ENCODE measurements around the gene C7orf33. TPM values are rescaled to one million over a fixed set of nuclear protein-coding genes. Genes with fewer than 3 reads are reported as not detected.
"Not testable (repeated sequence)": the region's sequence is repeated elsewhere in the genome, so short reads cannot be mapped to it uniquely, and the experiment has no call there.

Gene C7orf33
- total RNA-seq, 2 experiments from 2014 or later = not detected

DNA sequence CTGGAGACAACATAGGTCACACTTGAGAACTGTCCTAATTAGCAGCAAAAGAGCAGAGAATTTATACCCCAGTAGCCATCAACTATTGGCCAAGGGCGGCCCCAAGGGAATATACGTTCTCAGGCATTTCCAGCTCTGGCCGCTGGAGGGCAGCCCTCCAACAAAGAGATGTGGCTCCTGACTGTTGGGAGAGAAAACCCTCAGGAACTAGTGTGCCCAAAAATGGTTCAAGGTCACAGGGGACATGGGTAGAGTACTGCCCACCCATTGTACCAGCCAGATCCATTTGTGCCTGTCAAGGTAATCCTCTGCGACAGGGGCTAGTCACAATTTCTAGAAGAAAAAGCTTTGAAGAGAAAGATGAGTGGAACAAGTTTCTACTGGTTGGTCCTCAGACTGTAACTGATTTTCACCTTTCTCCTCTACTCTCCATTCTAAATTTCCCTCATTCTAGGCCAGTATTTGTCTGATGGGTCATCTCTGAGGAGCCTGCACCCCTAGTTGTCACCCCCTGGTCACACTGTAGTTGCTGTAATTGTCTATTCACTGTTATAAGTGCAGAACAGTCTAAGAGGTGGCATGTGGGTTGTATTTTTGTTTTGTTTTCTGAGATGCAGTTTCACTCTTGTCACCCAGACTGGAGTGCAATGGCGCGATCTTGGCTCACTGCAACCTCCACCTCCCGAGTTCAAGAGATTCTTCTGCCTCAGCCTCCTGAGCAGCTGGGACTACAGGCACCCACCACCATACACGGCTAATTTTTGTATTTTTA, 14.7 kb upstream of the C7orf33 start:
- ChIA-PET CTCF (interaction anchor here (0.6 to 2.1 kb wide), 15 partner anchors 8 to 391 kb away, joined by 3 to 12 read pairs (median 4); partner anchors contain the start of gene CUL1), POLR2A (no interaction called here)

DNA sequence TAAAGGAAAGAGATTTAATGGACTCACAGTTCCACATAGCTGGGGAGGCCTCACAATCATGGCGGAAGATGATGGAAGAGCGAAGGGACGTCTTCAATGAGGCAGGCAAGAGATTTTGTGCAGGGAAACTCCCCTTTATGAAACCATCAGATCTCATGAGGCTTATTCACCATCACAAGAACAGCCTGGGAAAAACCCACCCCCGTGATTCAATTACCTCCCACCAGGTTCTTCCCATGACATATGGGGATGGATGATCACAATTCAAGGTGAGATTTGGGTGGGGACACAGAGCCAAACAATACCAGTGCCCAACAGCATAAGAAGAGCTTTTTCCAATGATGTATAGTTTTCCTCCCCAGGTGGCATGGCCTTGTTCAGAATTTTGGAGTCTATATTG, 11.2 kb upstream of the C7orf33 start:
- POLR2A ChIA-PET = interaction anchor here (0.6 kb wide), 1 partner anchor 1117 kb away, joined by 3 read pairs; no protein-coding TSS in a partner anchor
- CTCF ChIA-PET = no interaction called here

DNA sequence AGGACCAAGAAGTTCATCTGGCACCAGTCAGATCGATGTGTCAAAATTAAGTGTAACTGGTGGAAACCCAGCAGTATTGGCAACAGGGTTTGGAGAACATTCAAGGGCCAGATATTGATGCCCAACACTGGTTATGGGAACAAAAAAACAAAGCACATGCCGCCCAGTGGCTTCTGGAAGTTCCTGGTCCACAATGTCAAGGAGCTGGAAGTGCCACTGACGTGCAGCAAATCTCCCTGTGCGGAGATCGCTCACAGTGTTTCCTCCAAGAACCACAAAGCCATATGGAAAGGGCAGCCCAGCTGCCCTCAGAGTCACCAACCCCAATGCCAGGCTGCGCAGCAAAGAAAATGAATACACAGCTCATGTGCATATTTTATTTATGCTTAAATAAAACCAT, 10.1 kb upstream of the C7orf33 start:
- POLR2A ChIA-PET = no interaction called here
- CTCF ChIA-PET = no interaction called here

DNA sequence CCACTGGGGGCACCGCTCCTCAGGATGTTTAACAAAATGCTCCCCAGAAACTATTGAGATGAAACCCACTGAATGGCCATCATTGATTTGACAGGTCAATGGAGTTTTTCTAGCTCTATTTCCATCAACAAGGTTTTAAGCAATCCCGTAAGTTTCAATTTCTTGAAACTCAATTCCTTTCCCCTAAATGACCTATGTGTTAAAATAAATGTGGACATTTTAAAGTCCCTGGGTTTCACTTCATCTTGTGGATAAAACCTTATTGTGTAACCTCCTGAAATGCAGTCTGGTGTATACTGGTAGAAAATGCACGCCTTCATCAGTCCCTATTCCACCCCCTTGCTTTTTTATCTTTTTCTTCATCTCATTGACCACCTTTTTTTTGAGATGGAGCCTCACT, 8.9 kb upstream of the C7orf33 start:
- POLR2A ChIA-PET = no interaction called here
- CTCF ChIA-PET = no interaction called here

DNA sequence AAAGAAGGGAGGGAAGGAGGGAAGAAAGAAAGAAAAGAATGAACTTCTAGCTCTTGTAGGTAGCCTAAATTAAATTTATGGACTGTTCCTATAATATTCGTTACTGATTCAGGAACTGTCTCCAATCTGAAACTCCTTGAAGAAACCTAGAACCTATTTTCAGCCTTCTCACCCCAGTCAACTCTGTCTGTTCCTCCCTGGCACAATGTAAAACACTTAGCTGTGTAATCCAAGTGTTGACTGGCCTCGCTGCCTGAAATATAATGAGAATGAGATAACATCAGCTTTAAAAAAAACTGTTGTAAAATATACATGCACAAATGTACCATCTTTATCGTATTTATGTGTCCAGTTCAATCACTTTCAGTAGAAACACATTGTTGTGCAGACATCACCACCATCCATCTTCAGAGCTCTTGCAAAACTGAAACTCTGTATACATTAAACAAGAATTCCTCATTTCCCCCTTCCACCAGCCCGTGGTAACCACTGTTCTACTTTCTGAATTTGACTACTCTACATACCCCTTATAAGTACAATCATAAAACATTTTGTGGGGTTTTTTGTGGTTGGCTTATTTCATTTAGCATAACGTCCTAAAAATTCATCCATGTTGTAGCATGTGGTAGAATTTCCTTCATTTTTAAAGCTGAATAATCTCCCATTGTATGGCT, 6.3 kb upstream of the C7orf33 start:
- ChIA-PET CTCF (interaction anchor here (0.5 to 1.6 kb wide), 6 partner anchors 9 to 382 kb away, joined by 3 to 7 read pairs (median 3); partner anchors contain the start of gene CUL1), POLR2A (interaction anchor here (0.6 to 1.7 kb wide), 4 partner anchors 20 to 128 kb away, joined by 3 to 9 read pairs (median 4); partner anchors contain the start of gene CUL1)

DNA sequence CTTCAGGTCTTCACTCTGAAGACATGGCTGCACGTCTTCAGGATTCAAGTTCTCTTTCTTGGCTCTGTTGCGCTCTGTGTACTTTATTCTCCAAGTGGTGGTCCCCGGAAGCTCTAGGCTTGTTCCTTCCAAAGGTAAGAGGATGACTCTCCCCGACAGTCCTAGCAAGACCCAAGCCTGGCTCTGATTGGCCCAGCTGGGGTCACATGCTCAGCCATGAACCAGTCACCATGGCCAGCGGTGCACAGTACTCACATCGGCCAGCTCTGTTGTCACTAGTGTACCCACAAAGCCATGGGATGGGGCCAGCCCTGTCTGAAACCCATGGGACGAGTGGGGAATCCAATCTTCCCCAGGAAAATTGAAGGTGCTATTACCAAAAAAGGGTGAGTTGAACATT, 5.2 kb upstream of the C7orf33 start:
- ChIA-PET POLR2A (no interaction called here), CTCF (interaction anchor here (0.9 kb wide), 1 partner anchor 187 kb away, joined by 3 read pairs; no protein-coding TSS in a partner anchor)

DNA sequence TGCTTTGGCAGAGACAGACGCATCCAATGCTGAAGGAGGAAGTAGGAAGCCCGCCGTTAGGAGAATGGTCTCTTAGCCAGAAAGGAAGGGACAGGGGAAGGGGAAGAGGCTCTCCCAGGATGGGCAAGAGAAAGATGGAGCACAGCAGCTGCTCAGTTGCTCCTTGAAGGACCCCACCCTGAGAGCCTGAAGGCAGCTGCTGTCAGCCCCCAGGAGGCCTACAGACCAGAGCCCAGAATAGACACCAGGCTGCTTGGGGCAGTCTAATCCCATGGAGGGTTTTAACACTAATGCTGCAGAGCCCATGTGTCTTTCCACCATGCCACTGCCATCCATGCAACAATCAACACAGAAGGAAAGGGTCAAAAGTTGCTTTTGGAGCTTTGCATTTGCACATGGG, 3.5 kb upstream of the C7orf33 start:
- POLR2A ChIA-PET = no interaction called here
- CTCF ChIA-PET = interaction anchor here (0.6 kb wide), 1 partner anchor 40 kb away, joined by 3 read pairs; no protein-coding TSS in a partner anchor

DNA sequence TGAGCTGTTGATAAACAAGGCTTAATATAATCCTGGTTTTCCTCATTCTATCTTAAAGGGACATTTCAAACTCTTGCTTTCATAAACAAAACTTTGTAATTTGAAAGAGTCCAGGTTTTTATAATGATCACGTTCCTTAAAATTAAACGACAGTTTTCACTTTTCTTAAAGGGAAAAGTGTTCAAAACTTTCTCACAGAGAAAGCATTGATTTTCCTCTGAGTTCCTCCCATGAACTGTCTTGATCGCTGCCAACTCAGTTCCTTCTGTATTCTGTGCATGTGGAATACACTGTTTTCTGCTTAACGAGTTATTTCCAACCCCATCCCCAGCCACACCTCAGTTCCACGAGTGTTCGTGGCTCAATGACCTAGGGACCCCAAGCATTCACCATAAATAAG, 2.4 kb upstream of the C7orf33 start:
- CTCF ChIA-PET = no interaction called here
- POLR2A ChIA-PET = no interaction called here

DNA sequence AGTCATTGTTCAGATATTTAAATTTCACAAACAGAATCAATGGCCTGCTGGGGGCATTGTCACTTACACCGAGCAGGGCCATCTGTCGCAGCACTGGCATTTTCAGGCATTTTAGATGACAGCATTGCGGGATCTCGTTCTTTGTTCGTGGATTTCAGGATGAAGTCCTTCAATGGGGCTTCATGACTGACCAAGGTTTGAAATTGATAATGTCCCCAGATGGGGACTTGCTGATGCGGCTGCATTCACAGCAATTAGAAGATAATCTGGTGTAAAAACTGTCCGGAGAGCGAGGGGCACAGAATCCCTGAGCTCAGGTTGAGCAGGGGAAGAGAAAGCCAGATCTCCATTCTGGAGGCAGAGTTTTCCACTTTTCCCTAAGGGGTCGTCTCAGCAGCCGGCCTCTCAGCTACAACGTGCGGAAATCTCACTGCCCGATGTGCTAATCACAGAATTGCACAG, 1.9 kb upstream of the C7orf33 start:
- ChIA-PET CTCF (no interaction called here), POLR2A (no interaction called here)

DNA sequence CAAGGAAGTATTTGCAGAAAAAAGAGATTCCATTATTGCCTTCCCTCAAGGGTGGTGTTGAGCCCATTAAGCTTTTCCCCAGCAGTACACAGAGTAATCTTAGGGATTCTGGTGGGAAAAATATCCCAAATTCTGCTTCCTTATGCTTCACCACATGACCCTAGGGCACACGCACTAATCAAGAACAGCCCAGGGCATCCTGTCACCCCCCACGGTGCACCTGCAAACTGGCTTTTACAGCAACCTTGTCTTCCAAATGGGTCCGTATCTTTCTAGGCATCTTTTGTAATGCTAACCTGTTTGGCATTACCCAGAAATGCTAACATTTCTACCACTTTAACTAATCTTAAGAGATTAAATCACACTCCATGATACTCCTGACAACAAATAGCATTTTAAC, 926 bp upstream of the C7orf33 start:
- CTCF ChIA-PET = no interaction called here
- POLR2A ChIA-PET = no interaction called here

DNA sequence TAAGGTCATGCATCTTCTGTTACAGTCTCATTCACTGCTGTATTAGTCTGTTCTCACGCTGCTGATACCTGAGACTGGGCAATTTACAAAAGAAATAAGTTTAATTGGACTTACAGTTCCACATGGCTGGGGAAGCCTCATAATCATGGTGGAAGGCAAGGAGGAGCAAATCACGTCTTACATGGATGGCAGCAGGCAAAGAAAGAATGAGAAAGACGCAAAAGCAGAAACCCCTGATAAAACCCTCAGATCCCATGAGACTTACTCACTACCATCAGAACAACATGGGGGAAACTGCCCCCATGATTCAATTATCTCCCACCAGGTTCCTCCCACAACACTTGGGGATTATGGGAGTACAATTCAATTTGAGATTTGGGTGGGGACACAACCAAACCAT, 5.8 kb downstream of the C7orf33 start:
- CTCF ChIA-PET = interaction anchor here (0.6 kb wide), 1 partner anchor 471 kb away, joined by 4 read pairs; no protein-coding TSS in a partner anchor
- POLR2A ChIA-PET = not testable (repeated sequence)

DNA sequence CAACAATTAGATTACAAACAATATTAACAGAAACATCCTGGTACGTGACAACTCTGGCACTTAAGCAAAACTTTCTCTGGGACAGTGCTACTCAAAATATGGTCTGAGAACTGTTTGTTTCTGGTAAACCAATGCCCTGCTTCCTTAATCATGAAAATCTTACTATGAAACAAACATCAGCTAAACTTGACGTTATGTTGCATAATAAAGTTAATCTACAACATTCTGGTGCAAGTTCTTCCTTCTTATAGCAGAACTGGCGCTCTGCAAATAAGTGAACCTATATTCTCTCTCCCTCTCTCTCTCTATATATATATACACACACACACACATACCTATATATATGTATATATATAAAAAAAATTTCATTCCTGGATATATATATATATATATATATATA, 7.8 kb downstream of the C7orf33 start:
- CTCF ChIA-PET = no interaction called here
- POLR2A ChIA-PET = no interaction called here

DNA sequence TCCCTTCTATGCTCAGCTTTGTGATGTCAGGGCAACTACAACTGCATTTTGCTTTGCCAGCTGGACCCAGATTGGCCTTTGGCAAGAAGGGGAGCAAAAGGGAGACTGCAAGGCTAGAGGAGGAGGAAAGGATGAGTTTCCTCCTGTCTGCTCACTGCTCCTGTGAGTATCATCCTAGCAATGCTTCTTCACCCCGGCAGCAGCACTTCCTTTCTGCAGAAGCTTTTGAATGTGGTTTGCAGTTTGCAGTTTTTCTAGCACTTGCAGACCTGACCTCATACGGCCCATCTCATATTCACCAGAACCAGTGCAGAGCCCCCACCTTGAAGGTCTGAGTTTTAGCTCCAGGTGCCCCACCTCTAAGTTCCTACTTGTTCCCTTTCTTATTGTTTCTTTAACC, 14.8 kb downstream of the C7orf33 start:
- ChIA-PET CTCF (interaction anchor here (1.6 kb wide), 1 partner anchor 30 kb away, joined by 5 read pairs; no protein-coding TSS in a partner anchor), POLR2A (no interaction called here)

DNA sequence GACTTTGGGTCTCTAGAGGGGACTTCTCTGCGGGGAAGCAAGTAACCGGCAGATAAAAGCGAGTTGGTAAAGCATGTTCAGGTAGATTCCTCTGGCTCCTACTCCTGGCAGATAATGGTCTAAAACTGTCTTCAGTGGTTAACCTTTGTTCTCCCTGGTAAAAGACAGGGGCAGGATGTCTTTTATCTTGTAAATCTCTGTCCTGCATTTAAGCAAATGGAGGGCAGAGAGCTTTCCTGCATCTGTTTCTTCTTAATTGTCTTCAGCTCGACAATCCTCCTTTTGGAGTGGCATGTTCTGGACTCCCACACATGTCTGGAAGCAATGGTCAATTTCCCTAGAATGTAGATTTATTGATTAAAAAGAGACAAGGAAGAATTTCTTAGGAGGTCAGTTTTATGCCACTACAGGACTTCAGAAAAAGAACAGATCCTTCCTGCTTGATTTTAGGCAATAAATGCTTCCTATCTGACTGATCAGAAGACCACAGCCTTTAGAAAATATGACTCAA, 16.6 kb downstream of the C7orf33 start:
- ChIA-PET POLR2A (no interaction called here), CTCF (no interaction called here)

DNA sequence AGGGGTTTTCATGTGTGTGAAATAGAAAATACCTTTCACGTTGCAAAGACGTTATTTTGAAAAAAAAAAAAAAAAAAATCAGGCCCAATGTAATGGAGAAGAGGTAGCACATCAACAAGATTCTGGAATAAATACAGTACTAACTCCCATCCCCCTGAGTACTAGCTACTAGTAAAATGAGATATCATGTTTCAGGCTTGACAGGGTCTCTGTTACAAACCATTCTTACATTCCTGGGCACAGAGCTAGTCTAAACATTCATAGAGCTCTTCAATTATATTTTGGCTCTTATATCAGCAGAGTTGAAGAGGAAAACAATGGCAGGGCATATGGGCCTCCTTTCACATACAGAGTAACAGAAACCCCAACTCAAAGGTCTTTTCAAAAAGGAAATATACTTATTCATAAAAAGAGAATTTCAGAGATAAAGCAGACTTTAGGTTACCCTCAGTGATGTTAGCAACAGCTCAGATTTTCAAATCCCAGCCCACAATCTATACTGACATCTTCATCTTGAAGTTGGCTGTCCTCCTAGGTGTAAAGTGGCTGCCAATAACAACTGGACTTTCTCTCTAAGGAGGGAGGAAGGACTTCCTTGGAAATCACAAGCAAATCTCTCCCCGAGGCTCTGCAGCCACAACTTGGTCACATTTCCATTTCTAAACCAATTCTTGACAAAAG, 18.6 kb downstream of the C7orf33 start:
- POLR2A ChIA-PET = interaction anchor here (0.6 kb wide), 1 partner anchor 45 kb away, joined by 3 read pairs; no protein-coding TSS in a partner anchor

DNA sequence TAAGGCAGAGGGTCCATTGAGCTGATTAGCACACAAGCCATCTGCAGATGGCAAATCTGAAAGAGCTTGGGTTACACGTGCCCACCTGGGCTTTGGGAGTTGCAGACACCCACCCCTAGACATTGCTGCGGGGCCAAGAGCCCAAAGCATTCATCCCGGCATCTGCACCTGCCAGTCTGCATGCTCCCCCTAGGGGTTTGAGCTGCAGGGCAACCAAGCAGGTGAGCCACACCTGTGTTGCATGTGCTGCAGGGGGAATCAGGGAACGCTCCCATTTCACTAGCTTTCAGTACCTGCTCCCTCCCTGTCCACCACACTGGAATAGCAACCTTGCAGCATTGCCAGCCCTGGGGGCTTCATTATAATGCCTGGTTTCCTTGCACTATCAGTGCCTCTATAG, 21.1 kb downstream of the C7orf33 start:
- POLR2A ChIA-PET = no interaction called here
- CTCF ChIA-PET = no interaction called here

More for the DNA sequence above, 18.6 kb downstream of the C7orf33 start:
- CTCF ChIA-PET = interaction anchor here (1.1 kb wide), 1 partner anchor 16 kb away, joined by 3 read pairs; no protein-coding TSS in a partner anchor

DNA sequence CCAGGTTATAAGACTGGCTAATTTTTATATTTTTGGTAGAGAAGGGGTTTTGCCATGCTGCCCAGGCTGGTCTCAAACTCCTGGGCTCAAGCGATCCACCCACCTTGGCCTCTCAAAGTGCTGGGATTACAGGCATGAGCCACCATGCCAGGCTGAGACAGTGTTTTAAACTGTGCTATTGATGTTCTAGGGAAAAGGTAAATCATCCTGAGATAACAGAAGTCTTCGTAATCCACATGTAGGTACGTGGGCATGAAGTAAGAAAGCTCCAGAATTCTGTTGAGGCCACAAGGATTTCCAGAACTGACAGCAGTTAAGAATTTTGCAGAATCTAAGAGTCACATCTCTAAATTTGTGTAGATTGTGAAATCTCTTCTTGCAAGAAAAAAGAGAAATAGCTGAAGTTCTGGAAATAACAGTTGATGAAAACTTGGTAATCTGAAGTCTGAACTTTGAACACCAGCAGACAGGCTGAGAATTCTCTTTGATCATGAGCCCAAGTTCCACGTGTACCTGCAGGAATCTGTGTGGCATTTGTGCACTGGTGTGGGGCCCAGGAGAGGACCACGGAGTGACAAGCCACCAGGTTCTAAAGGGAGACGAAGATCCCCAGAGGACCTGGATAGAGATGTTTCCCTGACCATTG, 24.6 kb downstream of the C7orf33 start:
- POLR2A ChIA-PET = no interaction called here
- CTCF ChIA-PET = interaction anchor here (1.3 kb wide), 1 partner anchor 9 kb away, joined by 4 read pairs; no protein-coding TSS in a partner anchor

DNA sequence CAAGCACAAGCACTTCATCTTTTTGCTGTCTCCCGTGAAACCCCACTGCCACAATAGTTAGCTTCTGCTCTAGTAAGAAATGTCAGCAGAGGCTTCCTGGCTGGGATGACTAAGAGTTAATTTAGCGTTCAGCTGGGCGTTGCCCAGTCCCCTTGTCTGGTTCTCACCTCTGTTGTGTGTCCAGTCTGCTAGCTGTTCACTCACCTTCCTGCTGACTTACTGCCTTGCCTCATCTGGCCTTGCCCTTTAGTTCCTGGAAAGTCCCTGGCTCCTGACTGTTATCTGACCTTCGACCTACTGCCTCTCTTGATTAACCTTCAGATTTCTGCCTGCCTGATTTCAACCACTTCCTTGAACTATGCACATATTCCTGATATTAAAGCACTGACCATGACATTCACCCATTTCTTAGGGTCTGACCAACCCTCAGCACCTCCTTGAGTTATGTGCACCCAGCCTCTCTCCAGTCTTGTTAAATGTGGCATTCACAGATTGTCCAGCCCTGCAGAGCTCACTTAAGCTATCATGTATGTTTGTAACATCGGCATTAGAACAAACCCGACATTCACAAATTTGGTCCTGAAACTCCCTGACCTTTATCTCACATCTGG, 30.3 kb downstream of the C7orf33 start:
- ChIA-PET POLR2A (no interaction called here), CTCF (no interaction called here)

DNA sequence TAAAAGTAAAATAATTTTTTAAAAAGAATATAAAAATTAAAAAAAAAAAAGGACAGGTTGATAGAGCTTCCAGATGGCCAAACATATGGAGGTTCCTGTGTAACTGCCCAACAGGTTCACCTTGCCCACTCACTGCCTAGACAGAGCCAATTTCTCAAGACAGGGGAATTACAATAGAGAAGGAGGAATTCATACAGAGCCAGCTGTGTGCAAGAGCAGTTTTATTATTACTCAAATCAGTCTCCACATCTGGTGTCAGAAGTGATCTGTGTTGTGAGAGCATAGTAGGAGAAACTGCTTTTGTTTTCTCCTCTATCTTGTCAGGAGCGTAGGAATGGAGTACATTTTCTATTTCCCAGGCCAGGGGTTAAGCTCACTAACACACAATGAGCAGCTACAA, 31.0 kb downstream of the C7orf33 start:
- POLR2A ChIA-PET = interaction anchor here (0.7 kb wide), 1 partner anchor 13 kb away, joined by 3 read pairs; no protein-coding TSS in a partner anchor
- CTCF ChIA-PET = interaction anchor here (0.6 to 0.7 kb wide), 2 partner anchors 68 to 293 kb away, joined by 3 to 7 read pairs; no protein-coding TSS in a partner anchor

Data from activated CD8-positive, alpha-beta memory T cell treated with anti-CD3 and anti-CD28 coated beads for 36 hours (primary cell).